ENCODE data around the gene TDRKH. TPM values are rescaled to one million over a fixed set of nuclear protein-coding genes. Genes with fewer than 3 reads are reported as not detected.

The TDRKH gene
- total and polyA plus RNA-seq, 4 donors = 1.5 to 6.7 (median 3.8) TPM

- 16% methylated on average over 26 of the region's 26 CpGs for WGBS
- Histone ChIP-seq H3K4me1 (ENCODE audit: control insufficient read depth in 4 of 4, insufficient read depth in 4 of 4, low read length in 3 of 4) (peaks cover 37 to 69% (median 52%) of the 10 kb centered on the region in 4 donors), H3K36me3 (ENCODE audit: control insufficient read depth in 4 of 4, insufficient read depth in 3 of 4, low read depth in 1 of 4, low read length in 3 of 4) (no peaks in the 10 kb centered on the region), H3K27ac (ENCODE audit: low read depth in 1 of 2, low read length in 2 of 2) (no peak overlapping the region), H3K4me3 (ENCODE audit: low read depth in 1 of 3, low read length in 3 of 3) (peak overlapping the region in 1 of 3 donors; percentile 61), H3K9me3 (ENCODE audit: control insufficient read depth in 4 of 4, low read length in 3 of 4) (no peaks in the 10 kb centered on the region), H3K9ac (ENCODE audit: low read depth in 1 of 2, low read length in 2 of 2) (no peak overlapping the region), H3K27me3 (ENCODE audit: control insufficient read depth in 4 of 4, insufficient read depth in 4 of 4, low read length in 3 of 4) (no peaks in the 10 kb centered on the region)
- no peak for TF ChIP-seq RXRA (IDR thresholded peaks at IDR 0.05)
- no peak for TF ChIP-seq RAD21 (IDR thresholded peaks at IDR 0.05)
- TF ChIP-seq ATF3 (IDR thresholded peaks at IDR 0.05) = no peak
- TF ChIP-seq TAF1 (conservative IDR thresholded peaks at IDR 0.05) = no peak
- TF ChIP-seq NR2F2 (IDR thresholded peaks at IDR 0.05) = no peak
- no peak for TF ChIP-seq FOXA2 (IDR thresholded peaks at IDR 0.05)
- no peak for TF ChIP-seq HNF4A (conservative IDR thresholded peaks at IDR 0.05)
- TF ChIP-seq SP1 (IDR thresholded peaks at IDR 0.05) = no peak
- TF ChIP-seq EGR1 (IDR thresholded peaks at IDR 0.05; ENCODE audit: low read depth in 2 of 2) = no peak
- TF ChIP-seq JUND (IDR thresholded peaks at IDR 0.05) = no peak
- no peak for TF ChIP-seq GABPA (IDR thresholded peaks at IDR 0.05 in 1 of 2, conservative IDR thresholded peaks at IDR 0.05 in 1 of 2)
- TF ChIP-seq YY1 (IDR thresholded peaks at IDR 0.05) = no peak
- no peak for TF ChIP-seq REST (IDR thresholded peaks at IDR 0.05)
- TF ChIP-seq ZBTB33 (IDR thresholded peaks at IDR 0.05) = no peak
- no peak for TF ChIP-seq MAX (IDR thresholded peaks at IDR 0.05)
- TF ChIP-seq FOXA1 (IDR thresholded peaks at IDR 0.05) = no peak
- no peak for TF ChIP-seq CTCF (IDR thresholded peaks at IDR 0.05; ENCODE audit: low read depth, low read length, missing input control)
- no peak for TF ChIP-seq HNF4G (IDR thresholded peaks at IDR 0.05)
- DNase-seq (ENCODE audit: low spot score) = no peak
Measured at GRCh38 chr1:151837884-151838221, 47.6 kb upstream of the TDRKH start.
